HEK293T (cell line): ENCODE data around the gene SF3A2.

Experiments
- LEF1 ChIP-seq: fragments of 450-650 bp; IDR thresholded peaks from 2 replicates; pipeline ENCODE4 v1.6.1; 2017; ENCODE audit warnings: mild to moderate bottlenecking, borderline replicate concordance
- SP1 ChIP-seq: fragments of 450-650 bp; IDR thresholded peaks from 2 replicates; pipeline ENCODE4 v1.6.1; 2017

GRCh38 chr19:2236064-2236313 is 635 bp upstream of the SF3A2 start:
- TF ChIP-seq LEF1 (no peak), SP1 (no peak)
